ENCODE measurements around the gene PLCB1.
"Not testable (repeated sequence)": the region's sequence is repeated elsewhere in the genome, so short reads cannot be mapped to it uniquely, and the experiment has no call there.

Gene PLCB1

GRCh38 chr20:8454137-8454712, 322.2 kb downstream of the PLCB1 start:
- no peak for DNase-seq

- DNase-seq: no peak
Measured at GRCh38 chr20:8456765-8457164, 324.7 kb downstream of the PLCB1 start.

GRCh38 chr20:8457978-8458377, 325.9 kb downstream of the PLCB1 start:
- no peak for DNase-seq

GRCh38 chr20:8461186-8461585, 329.1 kb downstream of the PLCB1 start:
- DNase-seq: no peak

GRCh38 chr20:8464368-8464767, 332.3 kb downstream of the PLCB1 start:
- DNase-seq: no peak

- not testable (repeated sequence) for DNase-seq
Measured at GRCh38 chr20:8466781-8467180, 334.7 kb downstream of the PLCB1 start.

- no peak for DNase-seq
Measured at GRCh38 chr20:8470156-8470555, 338.1 kb downstream of the PLCB1 start.

GRCh38 chr20:8471465-8471864, 339.4 kb downstream of the PLCB1 start:
- DNase-seq: no peak

GRCh38 chr20:8473459-8473858, 341.4 kb downstream of the PLCB1 start:
- DNase-seq: no peak

- no peak for DNase-seq
Measured at GRCh38 chr20:8474027-8474668, 342.1 kb downstream of the PLCB1 start.

GRCh38 chr20:8476021-8476420, 344.0 kb downstream of the PLCB1 start:
- no peak for DNase-seq

GRCh38 chr20:8480597-8480996, 348.5 kb downstream of the PLCB1 start:
- no peak for DNase-seq

- DNase-seq: no peak
Measured at GRCh38 chr20:8487696-8488095, 355.6 kb downstream of the PLCB1 start.

GRCh38 chr20:8489094-8489883, 357.2 kb downstream of the PLCB1 start:
- no peak for DNase-seq

- no peak for DNase-seq
Measured at GRCh38 chr20:8490076-8490830, 358.2 kb downstream of the PLCB1 start.

GRCh38 chr20:8492173-8492572, 360.1 kb downstream of the PLCB1 start:
- no peak for DNase-seq

- no peak for DNase-seq
Measured at GRCh38 chr20:8498571-8498970, 366.5 kb downstream of the PLCB1 start.

- no peak for DNase-seq
Measured at GRCh38 chr20:8504030-8504429, 372.0 kb downstream of the PLCB1 start.

- no peak for DNase-seq
Measured at GRCh38 chr20:8505476-8506200, 373.6 kb downstream of the PLCB1 start.

- DNase-seq: no peak
Measured at GRCh38 chr20:8507231-8507630, 375.2 kb downstream of the PLCB1 start.

GRCh38 chr20:8509809-8510208, 377.7 kb downstream of the PLCB1 start:
- DNase-seq: no peak

GRCh38 chr20:8510808-8511207, 378.7 kb downstream of the PLCB1 start:
- no peak for DNase-seq

GRCh38 chr20:8512003-8512402, 379.9 kb downstream of the PLCB1 start:
- no peak for DNase-seq

Data from NCI-H1048 (cell line).